HG03354 (cell line): ENCODE data around the gene MYO5A.
"Not testable (repeated sequence)": the region's sequence is repeated elsewhere in the genome, so short reads cannot be mapped to it uniquely, and the experiment has no call there.

Experiments
- ATAC-seq: cut with Tn5 transposase; IDR thresholded peaks from one replicate; pipeline ENCODE4 v1.9.1; 2021; ENCODE audit warnings: mild to moderate bottlenecking; ENCODE audit not compliant: unreplicated experiment, poor library complexity, severe bottlenecking

The MYO5A gene

DNA sequence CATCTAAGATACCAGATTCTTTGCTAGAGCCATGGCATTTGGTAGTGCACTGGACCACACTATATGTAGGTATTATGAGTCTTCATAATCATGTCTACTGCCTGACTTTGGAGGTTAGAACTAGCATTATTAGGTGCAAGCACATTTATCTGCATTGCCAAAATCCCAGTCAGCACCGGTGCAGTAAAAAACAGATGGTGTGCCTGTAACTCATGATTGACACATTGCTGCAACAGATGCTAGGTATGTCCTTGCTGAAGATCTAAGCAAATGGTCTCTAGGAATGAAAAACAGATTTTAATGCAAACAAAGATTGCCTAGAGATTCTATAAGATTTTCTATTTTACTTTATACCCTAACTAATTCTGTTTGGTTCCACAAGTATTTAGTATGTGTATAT is 47.7 kb downstream of the MYO5A start:
- no peak for ATAC-seq

GRCh38 chr15:52466716-52467115 is 62.0 kb downstream of the MYO5A start:
- no peak for ATAC-seq

DNA sequence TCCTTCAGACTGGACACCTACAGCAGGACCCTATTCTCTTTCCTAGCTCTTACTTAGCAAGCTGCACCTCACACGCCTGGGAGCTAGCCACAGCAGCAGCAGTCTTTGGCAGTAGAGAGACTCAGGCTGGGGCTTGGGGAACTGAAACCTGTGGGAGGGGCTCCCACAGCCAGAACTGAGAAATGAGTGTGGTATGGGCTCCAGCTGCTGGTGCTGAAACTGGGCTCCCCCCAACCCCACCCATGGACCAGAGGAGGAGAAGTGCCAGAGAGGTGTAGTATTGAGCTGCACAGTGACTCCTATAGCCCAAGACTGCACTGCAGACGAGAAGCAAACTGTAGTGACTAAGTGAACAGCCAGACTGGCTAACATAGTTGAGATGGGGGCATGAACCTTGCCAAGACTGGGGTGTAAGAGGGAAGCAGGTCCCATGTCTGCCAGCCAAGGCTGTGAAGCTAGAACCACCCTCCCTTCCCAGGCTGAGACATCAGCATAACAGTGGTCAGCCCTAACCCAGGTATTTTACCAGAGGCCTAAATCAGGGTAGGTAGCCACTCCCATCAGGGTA is 62.5 kb downstream of the MYO5A start:
- ATAC-seq = peak; percentile 96

DNA sequence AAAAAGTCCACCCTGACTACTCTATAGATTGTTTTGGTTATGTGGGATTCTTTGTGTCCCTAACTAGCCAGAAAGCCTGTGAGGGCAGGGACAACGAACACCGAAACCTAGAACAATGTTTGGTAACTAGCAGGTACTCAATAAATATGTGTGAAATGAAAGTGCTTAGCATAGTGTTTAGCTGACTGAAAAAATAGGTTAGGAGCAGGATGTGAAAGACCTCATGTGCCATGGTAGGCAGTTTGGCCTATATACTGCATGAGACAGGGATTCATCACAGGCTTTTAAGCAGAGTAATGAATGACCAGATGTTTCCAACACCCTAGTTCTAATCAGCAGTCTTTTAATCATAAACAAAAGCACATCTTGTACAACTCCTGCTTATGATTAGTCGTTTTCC is 64.2 kb downstream of the MYO5A start:
- ATAC-seq = peak; percentile 55

DNA sequence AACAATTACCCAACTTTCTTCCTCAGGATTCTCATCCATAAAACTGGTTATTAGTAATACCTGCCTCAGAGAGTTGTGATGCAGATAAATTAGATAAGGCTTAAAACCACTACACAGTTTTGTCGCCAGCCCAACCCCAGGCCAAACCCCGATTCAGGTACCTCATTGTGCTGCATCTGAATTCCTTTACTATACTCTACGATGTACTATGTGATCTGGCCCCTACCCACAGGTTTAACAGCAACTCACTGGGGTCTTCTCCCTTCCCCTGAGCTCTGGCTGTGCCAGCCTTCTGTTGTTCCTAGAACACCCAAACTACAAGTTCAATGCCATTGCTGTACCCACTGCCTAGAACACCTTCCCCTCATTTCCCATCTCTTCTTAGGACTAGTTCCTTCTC is 64.6 kb downstream of the MYO5A start:
- ATAC-seq = no peak

GRCh38 chr15:52463638-52464037 is 65.0 kb downstream of the MYO5A start:
- no peak for ATAC-seq

DNA sequence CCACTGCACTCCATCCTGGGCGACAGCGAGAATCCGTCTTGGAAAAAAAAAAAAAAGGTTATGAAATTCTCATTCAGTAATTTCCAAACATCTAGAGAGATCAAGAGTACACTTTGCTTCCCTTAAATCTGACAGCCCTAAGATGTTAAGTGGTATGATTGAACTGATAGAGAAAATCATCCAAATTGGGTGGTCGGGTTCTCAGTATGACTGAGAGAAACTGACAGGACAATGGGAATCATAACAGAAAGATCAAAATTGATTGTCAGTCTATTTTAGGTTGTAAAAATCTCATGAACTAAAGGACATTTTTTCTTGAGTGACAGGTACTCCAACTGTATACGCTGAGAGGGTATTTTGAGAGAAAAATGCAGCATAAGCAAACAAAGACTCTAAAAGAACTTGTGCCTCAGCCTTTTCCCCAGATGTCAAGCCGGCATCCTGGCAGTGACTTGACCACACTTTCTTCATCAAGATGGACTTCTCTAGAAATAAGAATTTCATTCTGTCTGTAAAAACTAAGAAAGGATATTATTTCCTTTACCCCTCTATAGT is 65.8 kb downstream of the MYO5A start:
- no peak for ATAC-seq

DNA sequence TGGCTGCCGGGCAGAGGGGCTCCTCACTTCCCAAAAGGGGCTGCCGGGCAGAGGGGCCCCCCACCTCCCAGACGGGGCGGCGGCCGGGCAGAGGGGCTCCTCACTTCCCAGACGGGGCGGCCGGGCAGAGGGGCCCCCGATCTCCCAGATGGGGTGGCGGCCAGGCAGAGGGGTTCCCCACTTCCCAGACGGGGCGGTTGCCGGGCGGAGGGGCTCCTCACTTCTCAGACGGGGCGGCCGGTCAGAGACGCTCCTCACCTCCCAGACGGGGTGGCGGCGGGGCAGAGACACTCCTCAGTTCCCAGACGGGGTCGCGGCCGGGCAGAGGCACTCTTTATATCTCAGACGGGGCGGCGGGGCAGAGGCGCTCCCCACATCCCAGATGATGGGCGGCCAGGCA is 69.0 kb downstream of the MYO5A start:
- ATAC-seq = not testable (repeated sequence)

DNA sequence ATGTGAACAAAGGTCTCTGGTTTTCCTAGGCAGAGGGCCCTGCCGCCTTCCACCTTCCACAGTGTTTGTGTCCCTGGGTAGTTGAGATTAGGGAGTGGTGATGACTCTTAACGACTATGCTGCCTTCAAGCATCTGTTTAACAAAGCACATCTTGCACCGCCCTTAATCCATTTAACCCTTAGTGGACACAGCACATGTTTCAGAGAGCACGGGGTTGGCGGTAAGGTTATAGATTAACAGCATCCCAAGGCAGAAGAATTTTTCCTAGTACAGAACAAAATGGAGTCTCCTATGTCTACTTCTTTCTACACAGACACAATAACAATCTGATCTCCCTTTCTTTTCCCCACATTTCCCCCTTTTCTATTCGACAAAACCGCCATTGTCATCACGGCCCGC is 69.4 kb downstream of the MYO5A start:
- not testable (repeated sequence) for ATAC-seq

DNA sequence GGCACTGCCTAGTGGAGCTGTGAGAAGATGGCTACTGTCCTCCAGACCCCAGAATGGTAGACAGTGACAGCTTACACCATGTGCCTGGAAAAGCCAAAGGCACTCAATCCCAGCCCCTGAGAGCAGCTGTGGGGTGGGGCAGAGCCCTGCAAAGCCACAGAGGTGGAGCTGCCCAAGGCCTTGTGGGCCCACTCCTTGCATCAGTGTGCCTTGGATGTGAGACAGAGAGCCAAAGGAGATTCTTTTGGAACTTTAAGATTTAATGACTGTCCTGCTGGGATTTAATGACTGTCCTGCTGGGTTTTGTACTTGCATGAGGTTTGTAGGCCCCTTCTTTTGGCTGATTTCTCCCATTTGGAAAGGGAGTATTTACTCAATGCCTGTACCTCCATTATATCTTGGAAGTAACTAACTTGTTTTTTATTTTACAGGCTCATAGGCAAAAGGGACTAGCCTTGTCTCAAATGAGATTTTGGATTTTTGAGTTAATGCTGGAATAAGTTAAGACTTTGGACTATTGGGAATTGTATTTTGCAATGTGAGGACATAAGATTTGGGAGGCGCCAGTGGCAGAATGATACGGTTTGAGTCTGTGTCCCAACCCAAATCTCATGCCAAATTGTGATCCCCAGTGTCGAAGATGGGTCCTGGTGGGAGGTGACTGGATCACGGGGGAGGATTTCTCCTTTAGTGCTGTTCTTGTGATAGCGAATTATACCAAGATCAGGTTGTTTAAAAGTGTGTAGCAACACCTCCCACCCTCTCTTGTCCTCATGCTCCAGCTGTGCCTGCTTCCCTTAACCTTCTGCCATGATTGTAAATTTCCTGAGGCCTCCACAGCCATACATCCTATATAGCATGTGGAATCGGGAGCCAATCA is 80.4 kb downstream of the MYO5A start:
- ATAC-seq = no peak

DNA sequence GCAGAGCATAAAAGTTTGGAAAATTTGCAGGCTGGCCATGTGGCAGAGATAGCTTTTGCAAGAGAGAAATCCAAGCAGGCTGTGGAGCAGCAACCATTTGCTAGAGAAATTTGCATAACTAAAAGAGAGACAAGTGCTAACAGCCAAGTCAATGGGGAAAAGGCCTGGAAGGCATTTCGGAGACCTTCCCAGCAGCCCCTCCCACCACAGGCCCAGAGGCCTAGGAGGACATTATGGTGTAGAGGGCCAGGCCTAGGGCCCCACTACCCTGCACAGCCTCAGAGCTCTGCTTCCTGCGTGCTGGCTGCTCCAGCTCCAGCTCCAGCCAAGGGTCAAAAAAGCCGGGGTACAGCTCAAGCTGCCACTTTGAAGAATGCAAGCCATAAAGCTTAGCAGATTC is 82.7 kb downstream of the MYO5A start:
- no peak for ATAC-seq

GRCh38 chr15:52445553-52445952 is 83.1 kb downstream of the MYO5A start:
- ATAC-seq = no peak

DNA sequence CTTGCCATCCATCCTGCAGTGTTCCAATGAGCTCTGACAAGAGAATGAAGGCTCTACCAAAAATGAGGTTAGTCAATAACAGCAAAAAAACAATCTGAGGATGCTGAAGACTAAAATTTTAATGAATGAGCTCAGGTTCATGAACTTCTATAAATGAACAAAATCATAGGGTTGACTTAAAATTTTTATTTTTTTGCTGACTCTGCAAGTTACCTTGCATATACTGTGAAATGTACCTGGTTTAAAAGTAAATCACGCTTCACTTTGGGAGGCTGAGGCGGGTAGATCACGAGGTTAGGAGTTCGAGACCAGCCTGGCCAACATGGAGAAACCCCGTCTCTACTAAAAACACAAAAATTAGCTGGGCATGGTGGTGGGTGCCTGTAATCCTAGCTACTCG is 85.5 kb downstream of the MYO5A start:
- not testable (repeated sequence) for ATAC-seq

DNA sequence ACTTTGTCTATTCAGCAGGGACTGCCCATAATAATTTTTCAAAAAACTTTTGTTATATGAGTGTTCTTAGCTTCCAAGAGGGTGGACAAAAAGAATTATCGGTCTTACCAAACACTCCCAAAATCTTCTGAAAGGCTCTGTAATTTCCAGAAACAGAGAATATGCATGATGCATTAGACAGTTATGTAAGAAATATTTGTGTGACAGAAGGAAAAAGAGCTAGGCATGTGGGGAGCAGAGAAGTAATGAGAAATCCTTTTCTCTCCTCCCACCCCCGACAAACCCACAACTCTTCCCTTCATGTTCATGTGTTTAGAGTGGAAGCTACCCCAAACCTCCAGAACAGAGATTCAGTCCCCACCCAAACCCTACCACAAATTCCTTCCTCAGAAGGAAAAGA is 86.8 kb downstream of the MYO5A start:
- no peak for ATAC-seq

GRCh38 chr15:52440946-52441345 is 87.7 kb downstream of the MYO5A start:
- no peak for ATAC-seq

DNA sequence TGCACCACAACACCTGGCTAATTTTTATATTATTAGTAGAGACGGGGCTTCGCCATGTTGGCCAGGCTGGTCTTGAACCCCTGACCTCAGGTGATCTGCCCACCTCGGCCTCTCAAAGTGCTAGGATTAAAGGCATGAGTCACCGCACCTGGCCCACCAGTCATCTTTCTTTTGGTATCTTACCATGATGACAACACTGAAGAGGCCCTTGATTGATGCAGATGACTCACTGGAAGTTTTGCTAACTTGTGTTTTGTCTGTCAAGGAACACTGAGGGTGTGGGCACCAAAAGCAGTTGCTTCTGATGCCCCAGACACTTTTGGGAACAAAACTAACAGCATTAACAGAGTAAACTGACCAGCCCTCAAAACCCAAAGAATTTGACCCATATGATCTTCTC is 88.3 kb downstream of the MYO5A start:
- ATAC-seq = no peak

GRCh38 chr15:52439470-52439869 is 89.2 kb downstream of the MYO5A start:
- no peak for ATAC-seq

DNA sequence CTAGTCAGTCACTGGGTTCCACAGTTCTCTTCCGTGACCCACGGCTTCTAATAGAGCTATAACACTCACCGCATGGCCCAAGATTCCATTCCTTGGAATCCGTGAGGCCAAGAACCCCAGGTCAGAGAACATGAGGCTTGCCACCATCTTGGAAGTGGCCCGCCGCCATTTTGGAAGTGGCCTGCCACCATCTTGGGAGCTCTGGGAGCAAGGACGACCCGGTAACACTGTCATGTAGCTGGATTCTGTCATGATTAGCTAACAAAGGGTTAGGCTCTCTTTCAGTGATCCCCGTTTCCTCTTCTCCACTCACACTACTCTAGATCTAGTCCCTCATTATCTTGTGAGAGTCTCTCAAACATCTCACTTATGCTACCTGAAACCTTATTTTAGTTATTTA is 89.6 kb downstream of the MYO5A start:
- ATAC-seq = not testable (repeated sequence)

DNA sequence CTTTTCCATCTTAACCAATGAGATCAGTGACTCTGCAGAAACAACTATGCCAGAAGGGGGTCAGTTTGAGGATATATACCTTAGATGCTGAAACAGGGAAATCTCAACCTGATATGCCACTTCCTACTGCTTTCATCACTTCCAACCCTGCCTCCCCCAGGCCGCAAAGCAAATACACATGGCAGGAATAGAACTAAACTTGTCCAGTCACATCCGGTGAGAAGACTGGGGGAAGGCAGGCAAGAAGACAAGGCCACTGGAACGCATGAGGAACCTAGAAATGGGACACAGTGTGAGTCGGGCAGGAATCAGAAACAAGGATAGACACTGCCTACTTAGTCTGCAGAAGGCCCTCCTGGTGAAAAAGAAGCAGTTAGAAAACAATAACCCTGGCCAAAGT is 90.6 kb downstream of the MYO5A start:
- ATAC-seq = no peak

DNA sequence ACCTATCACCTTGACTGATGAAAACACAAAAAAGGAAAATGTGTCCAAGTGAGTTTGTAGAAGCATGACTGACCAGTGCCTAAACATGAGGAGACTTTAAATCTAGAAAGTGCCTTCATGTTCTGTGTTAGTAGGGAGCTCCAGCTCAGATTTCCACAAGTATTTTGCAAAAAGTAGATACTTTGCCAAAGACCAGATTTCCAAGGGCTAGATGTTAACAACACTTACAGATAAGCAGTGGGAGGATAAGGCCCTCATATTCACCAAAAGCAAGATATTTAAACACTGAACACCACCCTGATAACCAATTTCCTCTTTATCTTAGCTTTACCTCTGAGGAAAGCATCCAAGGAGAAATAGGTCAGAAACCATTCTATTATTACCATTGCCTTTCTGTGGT is 91.0 kb downstream of the MYO5A start:
- ATAC-seq = no peak

GRCh38 chr15:52436981-52437380 is 91.7 kb downstream of the MYO5A start:
- ATAC-seq = no peak
